HepG2 (cell line): ENCODE results near the gene SEMA4B. TPM values are rescaled to one million over a fixed set of nuclear protein-coding genes. Genes with fewer than 3 reads are reported as not detected.

Source experiments
- ATRX ChIP-seq: sonication (generic); formaldehyde crosslinking; IDR thresholded peaks from 2 replicates; pipeline ENCODE4 v1.4.0; 2020; ENCODE audit warnings: missing genetic modification reagents, borderline replicate concordance
- FIP1L1 ChIP-seq: fragments of 200-400 bp; formaldehyde crosslinking; IDR thresholded peaks from 2 replicates; pipeline ENCODE4 v1.6.1; 2018; ENCODE audit warnings: low read depth, mild to moderate bottlenecking, low read length, moderate library complexity, borderline replicate concordance; ENCODE audit not compliant: insufficient read depth
- HCFC1 ChIP-seq: fragments of 150-350 bp; IDR thresholded peaks from 2 replicates; pipeline ENCODE4 v1.6.1; 2014; ENCODE audit warnings: low read depth, low read length
- HHEX ChIP-seq: IDR thresholded peaks from 2 replicates; pipeline ENCODE4 v1.6.1; 2016; ENCODE audit warnings: control low read depth
- HNF4A ChIP-seq: sonication (generic); formaldehyde crosslinking; IDR thresholded peaks from 2 replicates; pipeline ENCODE4 v1.4.0; 2020; ENCODE audit warnings: missing genetic modification reagents
- HNRNPL ChIP-seq: fragments of 200-400 bp; formaldehyde crosslinking; IDR thresholded peaks from 2 replicates; pipeline ENCODE4 v1.6.1; 2017; ENCODE audit warnings: mild to moderate bottlenecking, low read depth, low read length
- JUN ChIP-seq: sonication (generic); formaldehyde crosslinking; IDR thresholded peaks from 2 replicates; pipeline ENCODE4 v1.4.0; 2020; ENCODE audit warnings: mild to moderate bottlenecking, missing genetic modification reagents
- NKX3-1 ChIP-seq: sonication (generic); formaldehyde crosslinking; IDR thresholded peaks from 2 replicates; pipeline ENCODE4 v1.5.0; 2020; ENCODE audit warnings: missing genetic modification reagents
- NPAS2 ChIP-seq: sonication (generic); formaldehyde crosslinking; IDR thresholded peaks from 2 replicates; pipeline ENCODE4 v1.8.0; 2022; ENCODE audit warnings: mild to moderate bottlenecking, missing genetic modification reagents, borderline replicate concordance
- SNAPC2 ChIP-seq: sonication (generic); formaldehyde crosslinking; IDR thresholded peaks from 2 replicates; pipeline ENCODE4 v1.8.1; 2022; ENCODE audit warnings: mild to moderate bottlenecking, missing genetic modification reagents
- SPEN ChIP-seq: sonication (generic); formaldehyde crosslinking; IDR thresholded peaks from 2 replicates; pipeline ENCODE4 v1.5.1; 2020; ENCODE audit warnings: low read depth, mild to moderate bottlenecking, missing genetic modification reagents
- STAT5B ChIP-seq: sonication (generic); formaldehyde crosslinking; IDR thresholded peaks from 2 replicates; pipeline ENCODE4 v1.4.0; 2020; ENCODE audit warnings: missing genetic modification reagents
- ZMAT3 ChIP-seq: sonication (generic); formaldehyde crosslinking; conservative IDR thresholded peaks from 2 replicates; pipeline ENCODE4 v1.7.0; 2021; ENCODE audit warnings: missing genetic modification reagents
- ZNF781 ChIP-seq: sonication (generic); formaldehyde crosslinking; IDR thresholded peaks from 2 replicates; pipeline ENCODE4 v1.5.1; 2020; ENCODE audit warnings: borderline replicate concordance, mild to moderate bottlenecking, missing genetic modification reagents; ENCODE audit errors: not compliant biosample characterization
- ZSCAN9 ChIP-seq: IDR thresholded peaks from 2 replicates; pipeline ENCODE4 v1.6.1; 2016; ENCODE audit warnings: borderline replicate concordance
- polyA plus RNA-seq, 8 experiments: library from polyadenylated mRNA; depleted of rRNA in 3 of 8; stranded (reverse) in 7 of 8; unstranded in 1 of 8; fragments of >200 nt; fragmentation: Illumina TruSeq in 4 of 8; extraction: Trizol in 4 of 8; gene quantifications; 2 replicates each; pipeline versions ENCODE4 v1.2.1 to v1.2.3, GENCODE V29; 2011 to 2016; ENCODE audit warnings: low read depth in 4 of 8, missing spikeins in 1 of 8, mixed read lengths in 1 of 8; ENCODE audit not compliant: insufficient read depth in 1 of 8
- total RNA-seq, 5 experiments: library from RNA; depleted of rRNA; stranded (reverse); fragments of >200 nt; fragmentation: Illumina TruSeq; extraction: Trizol; gene quantifications; 2 replicates each; pipeline ENCODE4 v1.2.3, GENCODE V29; 2016; ENCODE audit warnings: low read depth in 1 of 5
- TF ChIP-seq, protein P1 (sequence below): IDR thresholded peaks from 2 replicates; pipeline ENCODE4 v1.6.1; 2016; ENCODE audit warnings: missing compliant biosample characterization, missing genetic modification reagents, borderline replicate concordance
- TF ChIP-seq, protein P2 (sequence below): sonication (generic); formaldehyde crosslinking; IDR thresholded peaks from 2 replicates; pipeline ENCODE4 v1.4.0; 2020; ENCODE audit warnings: mild to moderate bottlenecking, missing genetic modification reagents
- TF ChIP-seq, protein P3 (sequence below): sonication (generic); formaldehyde crosslinking; IDR thresholded peaks from 2 replicates; pipeline ENCODE4 v1.8.0; 2022; ENCODE audit warnings: mild to moderate bottlenecking, missing genetic modification reagents
- TF ChIP-seq, protein P4 (sequence below): IDR thresholded peaks from 2 replicates; pipeline ENCODE4 v1.6.1; 2016; ENCODE audit warnings: mild to moderate bottlenecking
- TF ChIP-seq, protein P5 (sequence below): sonication (generic); formaldehyde crosslinking; IDR thresholded peaks from 2 replicates; pipeline ENCODE4 v1.8.0; 2022; ENCODE audit warnings: missing genetic modification reagents, mild to moderate bottlenecking, inconsistent platforms, borderline replicate concordance
- TF ChIP-seq, protein P6 (sequence below): sonication (generic); formaldehyde crosslinking; IDR thresholded peaks from 2 replicates; pipeline ENCODE4 v1.8.1; 2023; ENCODE audit warnings: mild to moderate bottlenecking, moderate library complexity, missing genetic modification reagents

SEMA4B gene
- total and polyA plus RNA-seq, 2 of the 13 experiments (the other 11 are each of a cell fraction or from before 2014, with no cell fraction given), result 2.1 to 17.0 TPM

DNA sequence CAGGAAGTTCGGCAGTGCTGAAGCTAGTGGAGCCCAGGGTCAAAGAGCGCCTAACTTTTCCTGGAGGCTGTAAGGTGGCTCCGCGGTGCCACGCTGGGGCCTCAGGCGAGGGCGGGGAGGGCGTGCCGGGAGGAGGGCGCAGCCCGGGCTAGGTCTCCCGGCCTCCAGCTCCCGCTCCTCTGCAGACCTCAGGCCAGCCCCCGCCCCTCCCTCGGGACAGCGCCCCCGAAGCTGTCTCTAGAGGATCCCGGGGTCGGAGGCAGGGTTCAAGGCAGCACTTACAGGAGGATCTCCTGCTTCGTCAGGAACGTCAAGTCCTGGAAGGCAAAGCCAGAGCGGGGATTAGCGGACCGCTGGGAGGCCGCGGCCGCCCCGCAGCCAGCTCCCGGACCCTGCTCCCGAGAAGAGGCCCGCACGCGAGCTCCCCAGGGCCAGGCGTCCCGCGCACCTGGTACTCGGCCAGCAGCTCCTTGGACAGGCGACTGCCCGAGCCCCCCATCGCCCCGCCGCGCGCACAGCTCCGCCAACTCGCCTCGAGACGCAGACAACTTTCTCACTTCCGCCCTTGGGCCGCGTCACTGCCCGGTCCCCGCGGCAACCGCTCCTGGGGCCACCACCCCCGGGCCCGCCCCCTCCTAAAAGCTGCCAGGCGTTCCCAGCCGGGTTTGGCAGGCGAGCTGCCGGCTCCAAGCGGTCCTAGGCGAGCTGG is 32.4 kb downstream of the SEMA4B start, which contains the start of gene CIB1 (continued):
- TF ChIP-seq JUN (CRISPR knock-in tag) (no peak), STAT5B (CRISPR knock-in tag) (no peak), ZNF781 (CRISPR knock-in tag) (peak; percentile 65), NPAS2 (no peak), SNAPC2 (CRISPR knock-in tag) (no peak), HHEX (CRISPR knock-in tag) (no peak), FIP1L1 (0 out of 2 replicates have a peak, but pooled peaks have one; percentile 38), HNF4A (CRISPR knock-in tag) (peak; percentile 80), HNRNPL (peak; percentile 86), NKX3-1 (CRISPR knock-in tag) (no peak), ZSCAN9 (peak; percentile 8; the same call in 1 of the 2 replicates), SPEN (peak; percentile 16; the same call in 1 of the 2 replicates), ATRX (CRISPR knock-in tag) (no peak), ZMAT3 (CRISPR knock-in tag) (peak; percentile 65), HCFC1 (no peak)
- TF ChIP-seq, protein P1, sequence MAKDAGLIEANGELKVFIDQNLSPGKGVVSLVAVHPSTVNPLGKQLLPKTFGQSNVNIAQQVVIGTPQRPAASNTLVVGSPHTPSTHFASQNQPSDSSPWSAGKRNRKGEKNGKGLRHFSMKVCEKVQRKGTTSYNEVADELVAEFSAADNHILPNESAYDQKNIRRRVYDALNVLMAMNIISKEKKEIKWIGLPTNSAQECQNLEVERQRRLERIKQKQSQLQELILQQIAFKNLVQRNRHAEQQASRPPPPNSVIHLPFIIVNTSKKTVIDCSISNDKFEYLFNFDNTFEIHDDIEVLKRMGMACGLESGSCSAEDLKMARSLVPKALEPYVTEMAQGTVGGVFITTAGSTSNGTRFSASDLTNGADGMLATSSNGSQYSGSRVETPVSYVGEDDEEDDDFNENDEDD (CRISPR knock-in tag), result peak; percentile 65; the same call in 1 of the 2 replicates
- TF ChIP-seq, protein P2, sequence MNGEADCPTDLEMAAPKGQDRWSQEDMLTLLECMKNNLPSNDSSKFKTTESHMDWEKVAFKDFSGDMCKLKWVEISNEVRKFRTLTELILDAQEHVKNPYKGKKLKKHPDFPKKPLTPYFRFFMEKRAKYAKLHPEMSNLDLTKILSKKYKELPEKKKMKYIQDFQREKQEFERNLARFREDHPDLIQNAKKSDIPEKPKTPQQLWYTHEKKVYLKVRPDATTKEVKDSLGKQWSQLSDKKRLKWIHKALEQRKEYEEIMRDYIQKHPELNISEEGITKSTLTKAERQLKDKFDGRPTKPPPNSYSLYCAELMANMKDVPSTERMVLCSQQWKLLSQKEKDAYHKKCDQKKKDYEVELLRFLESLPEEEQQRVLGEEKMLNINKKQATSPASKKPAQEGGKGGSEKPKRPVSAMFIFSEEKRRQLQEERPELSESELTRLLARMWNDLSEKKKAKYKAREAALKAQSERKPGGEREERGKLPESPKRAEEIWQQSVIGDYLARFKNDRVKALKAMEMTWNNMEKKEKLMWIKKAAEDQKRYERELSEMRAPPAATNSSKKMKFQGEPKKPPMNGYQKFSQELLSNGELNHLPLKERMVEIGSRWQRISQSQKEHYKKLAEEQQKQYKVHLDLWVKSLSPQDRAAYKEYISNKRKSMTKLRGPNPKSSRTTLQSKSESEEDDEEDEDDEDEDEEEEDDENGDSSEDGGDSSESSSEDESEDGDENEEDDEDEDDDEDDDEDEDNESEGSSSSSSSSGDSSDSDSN (CRISPR knock-in tag), result peak; percentile 80
- TF ChIP-seq, protein P3, sequence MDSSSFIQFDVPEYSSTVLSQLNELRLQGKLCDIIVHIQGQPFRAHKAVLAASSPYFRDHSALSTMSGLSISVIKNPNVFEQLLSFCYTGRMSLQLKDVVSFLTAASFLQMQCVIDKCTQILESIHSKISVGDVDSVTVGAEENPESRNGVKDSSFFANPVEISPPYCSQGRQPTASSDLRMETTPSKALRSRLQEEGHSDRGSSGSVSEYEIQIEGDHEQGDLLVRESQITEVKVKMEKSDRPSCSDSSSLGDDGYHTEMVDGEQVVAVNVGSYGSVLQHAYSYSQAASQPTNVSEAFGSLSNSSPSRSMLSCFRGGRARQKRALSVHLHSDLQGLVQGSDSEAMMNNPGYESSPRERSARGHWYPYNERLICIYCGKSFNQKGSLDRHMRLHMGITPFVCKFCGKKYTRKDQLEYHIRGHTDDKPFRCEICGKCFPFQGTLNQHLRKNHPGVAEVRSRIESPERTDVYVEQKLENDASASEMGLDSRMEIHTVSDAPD (CRISPR knock-in tag), result 0 out of 2 replicates have a peak, but pooled peaks have one; percentile 78
- TF ChIP-seq, protein P4, sequence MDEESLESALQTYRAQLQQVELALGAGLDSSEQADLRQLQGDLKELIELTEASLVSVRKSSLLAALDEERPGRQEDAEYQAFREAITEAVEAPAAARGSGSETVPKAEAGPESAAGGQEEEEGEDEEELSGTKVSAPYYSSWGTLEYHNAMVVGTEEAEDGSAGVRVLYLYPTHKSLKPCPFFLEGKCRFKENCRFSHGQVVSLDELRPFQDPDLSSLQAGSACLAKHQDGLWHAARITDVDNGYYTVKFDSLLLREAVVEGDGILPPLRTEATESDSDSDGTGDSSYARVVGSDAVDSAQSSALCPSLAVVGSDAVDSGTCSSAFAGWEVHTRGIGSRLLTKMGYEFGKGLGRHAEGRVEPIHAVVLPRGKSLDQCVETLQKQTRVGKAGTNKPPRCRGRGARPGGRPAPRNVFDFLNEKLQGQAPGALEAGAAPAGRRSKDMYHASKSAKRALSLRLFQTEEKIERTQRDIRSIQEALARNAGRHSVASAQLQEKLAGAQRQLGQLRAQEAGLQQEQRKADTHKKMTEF (CRISPR knock-in tag), result peak; percentile 86
- TF ChIP-seq, protein P5, sequence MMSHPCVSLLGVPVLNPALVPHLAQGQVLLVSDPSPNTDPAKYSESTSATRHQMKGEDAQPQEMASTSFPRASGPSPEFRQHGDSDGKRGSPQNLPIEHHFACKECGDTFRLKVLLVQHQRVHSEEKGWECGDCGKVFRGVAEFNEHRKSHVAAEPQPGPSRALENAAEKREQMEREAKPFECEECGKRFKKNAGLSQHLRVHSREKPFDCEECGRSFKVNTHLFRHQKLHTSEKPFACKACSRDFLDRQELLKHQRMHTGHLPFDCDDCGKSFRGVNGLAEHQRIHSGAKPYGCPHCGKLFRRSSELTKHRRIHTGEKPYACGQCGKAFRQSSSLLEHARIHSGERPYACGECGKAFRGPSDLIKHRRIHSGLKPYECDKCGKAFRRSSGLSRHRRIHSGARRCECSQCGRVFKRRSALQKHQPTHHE (CRISPR knock-in tag), result peak; percentile 48; the same call in 1 of the 2 replicates
- TF ChIP-seq, protein P6, sequence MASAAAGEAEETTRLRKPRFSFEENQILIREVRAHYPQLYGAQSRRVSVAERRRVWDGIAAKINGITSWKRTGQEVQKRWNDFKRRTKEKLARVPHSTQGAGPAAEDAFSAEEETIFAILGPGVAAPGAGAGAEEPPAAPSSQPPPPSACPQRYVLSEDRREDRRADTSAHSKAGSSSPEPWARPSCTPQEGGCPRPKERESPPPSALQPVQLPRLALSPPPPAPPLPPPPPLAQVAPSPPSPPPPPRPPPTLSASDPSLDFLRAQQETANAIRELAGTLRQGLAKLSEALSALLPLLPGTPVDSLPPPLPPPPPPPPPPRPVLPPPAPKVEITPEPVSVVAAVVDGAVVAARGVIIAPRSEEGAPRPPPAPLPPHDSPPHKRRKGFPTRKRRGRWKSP (CRISPR knock-in tag), result peak; percentile 62; the same call in 1 of the 2 replicates
